K562 (cell line): ENCODE measurements around the gene DDT. TPM values are rescaled to one million over a fixed set of nuclear protein-coding genes. Genes with fewer than 3 reads are reported as not detected.
"Not testable (repeated sequence)": the region's sequence is repeated elsewhere in the genome, so short reads cannot be mapped to it uniquely, and the experiment has no call there.

ENCODE experiments used
- ATAC-seq: fragments of 200-7000 bp; cut with Tn5 transposase; 3 replicates; pipeline ENCODE4 v1.9.1; 2020; ENCODE audit warnings: moderate library complexity
- BruUV-seq: library from RNA; stranded (reverse); fragments of 400-500 nt; replicated peaks from 2 replicates; lab custom pipeline; 2021; lab: Mats Ljungman, UMichigan
- CTCF ChIA-PET: fragments of 300-600 bp; formaldehyde crosslinking; extraction: SDS; loops from one replicate; lab custom pipeline; 2021; ENCODE audit warnings: low intra/inter-chr PET ratio; lab: Yijun Ruan, JAX
- POLR2A ChIA-PET: fragments of 300-600, 350-650 bp; sonication (Branson Sonifier 250); formaldehyde crosslinking; extraction: SDS; loops from one replicate; lab custom pipeline; 2021; ENCODE audit warnings: antibody characterized with exemption, inconsistent platforms; lab: Yijun Ruan, JAX
- DNase-seq, 4 experiments: peaks; one replicate each; pipeline versions ENCODE4 v3.0.0 to v3.0.0-alpha.2; 2011 to 2018; ENCODE audit warnings: low spot score in 3 of 4, mixed read lengths in 3 of 4; ENCODE audit errors: extremely low read depth in 1 of 4
- FAIRE-seq: peaks from 2 replicates; lab custom pipeline; 2011; peaks lifted over from hg19 to GRCh38; lab: Jason Lieb, UNC
- H2AFZ ChIP-seq: 2 replicates; pipeline ENCODE4 v1.6.0; 2011; ENCODE audit warnings: low read depth, low read length, control low read depth, inconsistent platforms
- H3K27ac ChIP-seq: fragments of 200-600 bp; 3 replicates; pipeline ENCODE4 v1.8.0; 2011; ENCODE audit warnings: low read depth, mild to moderate bottlenecking, control low read depth, inconsistent platforms, low read length, moderate library complexity, mixed read lengths; ENCODE audit errors: extremely low read depth
- H3K27me3 ChIP-seq, 2 experiments: fragments of 300-600 bp in 1 of 2; 2 replicates in 1 of 2; 3 replicates in 1 of 2; pipeline versions ENCODE4 v1.6.0 to v1.8.0; 2011; ENCODE audit warnings: inconsistent platforms in 2 of 2, low read length in 2 of 2, mild to moderate bottlenecking in 1 of 2, mixed read lengths in 1 of 2, moderate library complexity in 1 of 2; ENCODE audit not compliant: control insufficient read depth in 2 of 2, insufficient read depth in 2 of 2
- H3K36me3 ChIP-seq: fragments of 300-600 bp; 3 replicates; pipeline ENCODE4 v1.8.0; 2011; ENCODE audit warnings: mild to moderate bottlenecking, low read length, inconsistent platforms; ENCODE audit not compliant: control insufficient read depth, insufficient read depth
- H3K4me1 ChIP-seq, 2 experiments: fragments of 200-600 bp in 1 of 2; replicated peaks in 1 of 2; 2 replicates in 1 of 2; 3 replicates in 1 of 2; pipeline versions ENCODE4 v1.5.1 to v1.8.0; 2011; ENCODE audit warnings: inconsistent platforms in 2 of 2, low read length in 2 of 2, mild to moderate bottlenecking in 1 of 2, mixed read lengths in 1 of 2, moderate library complexity in 1 of 2; ENCODE audit not compliant: control insufficient read depth in 2 of 2, insufficient read depth in 2 of 2
- H3K4me2 ChIP-seq: 2 replicates; pipeline ENCODE4 v1.6.1; 2011; ENCODE audit warnings: low read length, control low read depth, inconsistent platforms, mixed read lengths; ENCODE audit not compliant: insufficient read depth
- H3K4me3 ChIP-seq: fragments of 200-600 bp; sonication (generic), shearing (Covaris generic); 2 replicates; pipeline ENCODE4 v1.5.1; 2016; ENCODE audit warnings: control low read depth, inconsistent platforms
- H3K79me2 ChIP-seq: fragments of 200-600 bp; 3 replicates; pipeline ENCODE4 v1.8.0; 2011; ENCODE audit warnings: low read length, inconsistent platforms; ENCODE audit not compliant: control insufficient read depth, insufficient read depth
- H3K9ac ChIP-seq, 2 experiments: 2 replicates each; pipeline versions ENCODE4 v1.6.0 to v1.6.1; 2011; ENCODE audit warnings: low read depth in 2 of 2, low read length in 2 of 2, control low read depth in 1 of 2, inconsistent platforms in 1 of 2, mild to moderate bottlenecking in 1 of 2, mixed read lengths in 1 of 2; ENCODE audit not compliant: insufficient read depth in 1 of 2
- H3K9me1 ChIP-seq: one replicate; pipeline ENCODE4 v1.6.0; 2011; ENCODE audit warnings: inconsistent platforms, mild to moderate bottlenecking, low read length, moderate library complexity; ENCODE audit not compliant: control insufficient read depth, insufficient read depth
- H3K9me3 ChIP-seq: replicated peaks from 2 replicates; pipeline ENCODE4 v1.5.1; 2011; ENCODE audit warnings: low read depth, low read length, inconsistent platforms; ENCODE audit not compliant: control insufficient read depth, insufficient read depth
- H4K20me1 ChIP-seq: replicated peaks from 2 replicates; pipeline ENCODE4 v1.6.1; 2011; ENCODE audit warnings: low read length, inconsistent platforms, mixed read lengths; ENCODE audit not compliant: control insufficient read depth, insufficient read depth
- WGBS: fragments of 100-300 bp; shearing (Covaris generic); methylation state at CpG from one replicate; pipeline ENCODE4 v1.1.6; 2016; ENCODE audit warnings: low coverage, mixed read lengths; ENCODE audit not compliant: insufficient coverage; ENCODE audit errors: missing lambda C conversion rate; 5-methylcytosine and 5-hydroxymethylcytosine counted together
- in situ Hi-C: fragments of 300-500 bp; cut with MboI; formaldehyde crosslinking; loops from 4 replicates; pipeline ENCODE4 v1.15.0; 2018; ENCODE audit warnings: inconsistent platforms, mixed read lengths
- intact Hi-C: fragments of 100-400 bp; cut with micrococcal nuclease; formaldehyde crosslinking; loops from 2 replicates; pipeline ENCODE4 v1.14.2; 2022
- polyA plus RNA-seq, 8 experiments: library from polyadenylated mRNA; depleted of rRNA in 4 of 8; stranded (reverse) in 5 of 8; unstranded in 3 of 8; fragments of >200 nt; fragmentation: Nextera tagmentation in 2 of 8; fragmentation: Illumina TruSeq in 1 of 8; extraction: Ambion mirVana in 2 of 8; extraction: Trizol in 1 of 8; gene quantifications; 2 replicates each; pipeline versions ENCODE4 v1.2.1 to v1.2.3, GENCODE V29; 2011 to 2014; ENCODE audit warnings: inconsistent platforms in 1 of 8, missing spikeins in 1 of 8
- total RNA-seq, 7 experiments: library from RNA; depleted of rRNA in 6 of 7; stranded (reverse); fragments of >200 nt in 6 of 7; fragmentation: Illumina TruSeq in 2 of 7; extraction: Trizol in 2 of 7; gene quantifications; 2 replicates each; pipeline versions ENCODE4 v1.2.1 to v1.2.3, GENCODE V29; 2011 to 2021; ENCODE audit warnings: low replicate concordance in 1 of 7

Gene DDT
- total and polyA plus RNA-seq, 9 of the 15 experiments (the other 6 are each of a cell fraction or from before 2014, with no cell fraction given): 24.0 to 209 (median 63.2) TPM

- POLR2A ChIA-PET, ATAC-seq, CTCF ChIA-PET, H3K27me3 ChIP-seq, H4K20me1 ChIP-seq, FAIRE-seq, BruUV-seq, H3K36me3 ChIP-seq, H3K27ac ChIP-seq, H3K9me1 ChIP-seq, intact Hi-C loops, H3K4me2 ChIP-seq, H3K9me3 ChIP-seq, H3K4me3 ChIP-seq, DNase-seq, H3K4me1 ChIP-seq, H2AFZ ChIP-seq, H3K9ac ChIP-seq, H3K79me2 ChIP-seq: not testable (repeated sequence)
- no CpG with 5 or more reads among the region's 41 CpGs for WGBS
- in situ Hi-C loops: loop anchor here (5.0 kb wide), 1 partner anchor 1332 kb away; no protein-coding TSS in a partner anchor
These were observed 5.5 kb upstream of the DDT start, which contains the start of gene GSTT2 for GRCh38 chr22:23979557-23980240. TSS of gene GSTT2 (plus strand) at chr22:23980134.

- H3K79me2 ChIP-seq, H3K9me1 ChIP-seq, H3K4me1 ChIP-seq, H3K9me3 ChIP-seq, H4K20me1 ChIP-seq, CTCF ChIA-PET, H3K36me3 ChIP-seq, H3K27me3 ChIP-seq, DNase-seq, H2AFZ ChIP-seq, BruUV-seq, POLR2A ChIA-PET, ATAC-seq, in situ Hi-C loops, H3K27ac ChIP-seq, H3K4me2 ChIP-seq, FAIRE-seq, intact Hi-C loops, H3K4me3 ChIP-seq, H3K9ac ChIP-seq: not testable (repeated sequence)
- no CpG with 5 or more reads among the region's 12 CpGs for WGBS
These were observed 3.1 kb upstream of the DDT start for GRCh38 chr22:23977304-23977703.

DNA sequence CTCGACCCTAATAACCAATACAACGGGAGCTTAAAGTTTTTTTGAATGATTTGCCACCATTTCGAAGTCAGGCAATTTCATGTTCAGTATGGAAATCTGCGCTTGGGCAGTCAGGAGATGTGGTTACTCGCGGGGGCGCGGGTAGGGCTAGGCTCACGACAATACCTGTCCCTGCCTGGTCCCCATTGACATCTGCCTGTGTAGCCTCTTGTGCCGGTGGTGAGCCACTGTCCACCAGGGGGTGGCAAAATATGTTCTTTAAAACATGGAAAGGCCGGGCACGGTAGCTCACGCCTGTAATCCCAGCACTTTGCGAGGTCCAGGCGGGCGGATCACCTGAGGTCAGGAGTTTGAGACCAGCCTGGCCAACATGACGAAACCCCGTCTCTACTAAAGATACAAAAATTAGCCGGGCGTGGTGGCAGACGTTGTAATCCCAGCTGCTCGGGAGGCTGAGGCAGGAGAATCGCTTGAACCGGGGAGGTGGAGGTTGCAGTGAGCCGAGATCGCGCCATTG, 653 bp upstream of the DDT start:
- ATAC-seq: peak; percentile 79
- H3K9me1 ChIP-seq, CTCF ChIA-PET, H4K20me1 ChIP-seq, H2AFZ ChIP-seq, H3K27ac ChIP-seq, intact Hi-C loops, H3K9ac ChIP-seq, POLR2A ChIA-PET, DNase-seq, H3K27me3 ChIP-seq, H3K4me2 ChIP-seq, H3K4me1 ChIP-seq, H3K9me3 ChIP-seq, H3K4me3 ChIP-seq: not testable (repeated sequence)
- WGBS: no CpG with 5 or more reads among the region's 27 CpGs
- peak; percentile 67 for FAIRE-seq
- in situ Hi-C loops: loop anchor here (25.0 kb wide), 1 partner anchor 537 kb away; no protein-coding TSS in a partner anchor
- Histone ChIP-seq H3K36me3 (peaks cover 21% of the 10 kb centered on the region), H3K79me2 (peaks cover 17% of the 10 kb centered on the region)
- BruUV-seq: TSS peak; percentile 91
